ENCODE measurements around the gene SOWAHC.
"Not testable (repeated sequence)": the region's sequence is repeated elsewhere in the genome, so short reads cannot be mapped to it uniquely, and the experiment has no call there.

Gene SOWAHC

GRCh38 chr2:109609352-109610024 is 4.7 kb upstream of the SOWAHC start:
- no peaks in the 10 kb centered on the region for H3K36me3 Mint-ChIP-seq
- H3K27me3 Mint-ChIP-seq, result peaks cover 37% of the 10 kb centered on the region
- no peaks in the 10 kb centered on the region for H3K9me3 Mint-ChIP-seq (ENCODE audit: low read depth)
- no peak overlapping the region for H3K27ac Mint-ChIP-seq
- no peak overlapping the region for H3K4me3 Mint-ChIP-seq
- H3K4me1 Mint-ChIP-seq (ENCODE audit: low read depth), result peaks cover 10% of the 10 kb centered on the region

- Mint-ChIP-seq H3K36me3 (no peaks in the 10 kb centered on the region), H3K4me3 (no peak overlapping the region), H3K27me3 (peaks cover 45% of the 10 kb centered on the region), H3K9me3 (ENCODE audit: low read depth) (no peaks in the 10 kb centered on the region), H3K27ac (no peak overlapping the region), H3K4me1 (ENCODE audit: low read depth) (peaks cover 11% of the 10 kb centered on the region)
Measured at GRCh38 chr2:109611467-109612095, 2.6 kb upstream of the SOWAHC start.

DNA sequence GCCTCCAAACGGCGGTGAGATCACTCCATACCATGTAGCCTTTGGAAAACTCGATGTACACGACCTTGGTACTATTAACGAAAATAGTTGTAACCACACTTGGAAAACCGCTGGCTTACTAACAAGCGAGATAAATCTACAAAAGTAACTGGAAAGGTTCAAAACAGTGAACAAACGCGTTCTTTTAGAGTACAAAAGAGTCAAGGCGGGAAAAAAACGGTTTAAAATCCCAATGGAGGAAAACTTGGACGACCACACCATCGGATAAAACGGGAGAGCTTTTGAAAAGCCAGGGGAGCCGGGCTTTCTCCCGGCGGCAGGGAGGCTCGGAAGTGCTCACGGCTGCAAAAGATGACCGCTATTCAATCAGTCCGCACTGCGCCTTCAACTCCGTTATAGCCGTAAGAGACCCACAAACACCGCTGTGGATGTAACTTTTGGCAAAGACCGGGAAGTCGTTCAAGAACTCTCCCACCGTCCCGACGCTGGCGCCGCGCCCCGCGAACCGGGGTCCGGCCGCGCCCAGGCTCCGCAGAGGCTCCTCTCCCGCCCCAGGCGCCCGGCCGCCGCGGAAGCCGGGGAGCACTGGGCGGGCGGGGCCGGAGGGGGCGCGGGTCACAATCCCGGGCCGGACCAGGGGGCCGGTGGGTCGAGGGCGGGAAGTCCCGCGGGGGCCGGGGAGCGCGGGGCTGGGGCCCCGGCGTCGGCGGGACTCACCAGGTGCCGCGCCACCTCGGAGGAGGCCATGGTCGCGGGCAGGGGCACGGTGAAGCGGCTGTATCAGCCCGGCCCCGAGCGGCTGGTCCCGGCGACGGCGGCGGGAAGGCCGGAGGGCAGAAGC is 863 bp upstream of the SOWAHC start:
- peaks cover 11% of the 10 kb centered on the region for H3K4me1 Mint-ChIP-seq (ENCODE audit: low read depth)
- H3K9me3 Mint-ChIP-seq (ENCODE audit: low read depth), result no peaks in the 10 kb centered on the region
- no peaks in the 10 kb centered on the region for H3K36me3 Mint-ChIP-seq
- H3K27me3 Mint-ChIP-seq, result peaks cover 42% of the 10 kb centered on the region
- H3K4me3 Mint-ChIP-seq, result peak overlapping the region; percentile 82
- H3K27ac Mint-ChIP-seq, result no peak overlapping the region

GRCh38 chr2:109614715-109615636 is 812 bp downstream of the SOWAHC start:
- H3K27ac Mint-ChIP-seq, result no peak overlapping the region
- no peaks in the 10 kb centered on the region for H3K36me3 Mint-ChIP-seq
- no peaks in the 10 kb centered on the region for H3K9me3 Mint-ChIP-seq (ENCODE audit: low read depth)
- H3K27me3 Mint-ChIP-seq, result peaks cover 43% of the 10 kb centered on the region
- H3K4me1 Mint-ChIP-seq (ENCODE audit: low read depth), result peaks cover 6% of the 10 kb centered on the region
- H3K4me3 Mint-ChIP-seq, result no peak overlapping the region

- Mint-ChIP-seq H3K4me3 (peak overlapping the region; percentile 47), H3K36me3 (no peaks in the 10 kb centered on the region), H3K4me1 (ENCODE audit: low read depth) (peaks cover 6% of the 10 kb centered on the region), H3K27me3 (peaks cover 42% of the 10 kb centered on the region), H3K9me3 (ENCODE audit: low read depth) (no peaks in the 10 kb centered on the region), H3K27ac (no peak overlapping the region)
Measured at GRCh38 chr2:109615637-109616144, 1.5 kb downstream of the SOWAHC start.

DNA sequence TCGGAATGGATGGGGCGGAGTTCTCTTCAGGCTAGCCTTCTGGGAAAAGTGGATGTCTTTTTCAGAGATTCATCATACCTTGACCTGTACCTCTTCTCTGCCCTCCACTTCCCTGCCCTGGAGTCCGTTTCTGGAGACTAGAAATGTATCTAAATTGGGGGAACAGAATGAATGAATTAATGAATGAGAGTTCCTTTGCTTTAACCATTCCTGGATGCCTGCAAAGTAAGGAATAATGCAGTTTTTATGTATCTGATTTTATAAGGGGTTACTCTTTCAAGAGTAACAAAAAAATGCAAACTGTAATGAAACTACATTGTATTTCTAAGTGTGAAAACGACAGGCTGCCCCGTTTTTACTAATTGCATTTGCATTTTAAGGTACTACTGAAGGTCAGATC is 2.0 kb downstream of the SOWAHC start:
- Mint-ChIP-seq H3K27me3 (peaks cover 39% of the 10 kb centered on the region), H3K4me1 (ENCODE audit: low read depth) (peaks cover 6% of the 10 kb centered on the region), H3K36me3 (no peaks in the 10 kb centered on the region), H3K4me3 (peak overlapping the region; percentile 52), H3K27ac (peak overlapping the region; percentile 7), H3K9me3 (ENCODE audit: low read depth) (no peaks in the 10 kb centered on the region)

DNA sequence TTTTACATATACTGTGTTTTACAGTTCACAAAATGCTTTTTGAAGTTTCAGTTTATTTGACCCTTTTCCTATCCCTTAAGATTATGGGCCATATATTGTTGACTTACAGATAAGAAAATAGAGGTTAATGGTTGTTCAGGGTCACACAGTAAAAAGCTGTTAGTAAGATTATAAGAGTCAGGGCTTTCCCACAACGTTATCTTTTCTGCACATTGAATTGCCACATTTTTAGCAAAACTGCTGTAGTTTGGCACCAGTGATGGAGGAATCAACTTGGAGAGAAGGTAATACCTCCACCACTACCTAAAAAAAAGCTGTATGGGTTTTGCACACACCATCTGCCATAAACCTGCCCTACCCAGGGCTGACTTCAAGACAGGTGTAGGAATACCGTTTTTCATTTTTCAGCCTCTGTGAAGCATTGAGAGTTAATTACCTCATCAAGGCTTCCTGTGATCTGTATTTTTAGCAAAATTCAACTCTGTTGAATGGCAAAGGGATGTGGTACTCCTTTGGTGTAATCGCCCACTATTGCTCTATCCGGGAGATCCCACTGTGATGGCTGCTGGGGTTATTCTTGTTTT is 5.0 kb downstream of the SOWAHC start:
- Mint-ChIP-seq H3K27me3 (peaks cover 25% of the 10 kb centered on the region), H3K9me3 (ENCODE audit: low read depth) (no peaks in the 10 kb centered on the region), H3K4me1 (ENCODE audit: low read depth) (peaks cover 1% of the 10 kb centered on the region), H3K4me3 (no peak overlapping the region), H3K27ac (no peak overlapping the region), H3K36me3 (no peaks in the 10 kb centered on the region)

- no peak overlapping the region for H3K4me3 Mint-ChIP-seq
- H3K9me3 Mint-ChIP-seq (ENCODE audit: low read depth), result no peaks in the 10 kb centered on the region
- no peaks in the 10 kb centered on the region for H3K36me3 Mint-ChIP-seq
- H3K4me1 Mint-ChIP-seq (ENCODE audit: low read depth), result no peaks in the 10 kb centered on the region
- H3K27ac Mint-ChIP-seq, result no peak overlapping the region
- H3K27me3 Mint-ChIP-seq, result peaks cover 14% of the 10 kb centered on the region
Measured at GRCh38 chr2:109623297-109623696, 9.1 kb downstream of the SOWAHC start.

DNA sequence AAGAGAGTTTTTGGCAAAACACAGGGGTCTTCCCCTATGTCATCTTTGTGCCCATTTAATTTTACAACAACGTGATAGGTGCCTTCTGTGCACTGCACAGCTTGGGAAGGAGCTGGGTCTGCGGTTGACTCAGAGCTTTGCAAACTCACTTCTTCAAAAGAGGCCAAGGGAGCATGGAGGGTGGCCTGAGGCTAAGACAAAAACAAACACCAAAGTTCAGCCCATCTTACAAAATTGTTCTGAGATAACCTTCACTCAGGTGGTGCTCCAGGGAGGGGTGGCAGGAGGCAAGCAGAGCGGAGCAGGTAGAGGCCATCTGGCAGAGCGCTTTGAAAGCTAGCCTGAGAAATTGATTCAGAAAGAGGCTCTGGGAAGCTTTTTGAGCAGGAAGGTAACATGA is 9.8 kb downstream of the SOWAHC start:
- peaks cover 16% of the 10 kb centered on the region for H3K27me3 Mint-ChIP-seq

DNA sequence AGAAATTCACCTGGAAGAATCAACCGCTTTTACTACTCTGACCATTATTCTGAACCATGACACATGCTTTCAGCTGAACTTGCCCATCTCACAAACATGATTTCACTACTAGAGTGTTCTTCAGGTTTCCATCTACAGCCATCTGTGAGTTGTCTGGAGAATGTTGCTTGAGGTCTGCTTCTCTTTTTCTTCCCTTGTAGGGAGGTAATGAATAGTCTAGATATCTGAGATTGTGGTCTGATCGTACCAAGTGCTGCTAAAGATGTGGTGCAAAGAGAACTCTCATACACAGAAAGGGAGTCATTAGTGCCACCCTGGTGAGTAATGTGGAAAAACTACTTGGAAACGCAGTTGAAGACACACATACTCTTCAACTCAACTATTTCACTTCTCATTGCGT is 10.2 kb downstream of the SOWAHC start:
- Mint-ChIP-seq H3K9me3 (ENCODE audit: low read depth) (no peaks in the 10 kb centered on the region), H3K4me1 (ENCODE audit: low read depth) (no peaks in the 10 kb centered on the region), H3K36me3 (no peaks in the 10 kb centered on the region), H3K27me3 (peaks cover 13% of the 10 kb centered on the region), H3K4me3 (no peak overlapping the region), H3K27ac (no peak overlapping the region)

More for the DNA sequence above, 9.8 kb downstream of the SOWAHC start:
- Mint-ChIP-seq H3K27ac (no peak overlapping the region), H3K4me3 (no peak overlapping the region), H3K9me3 (ENCODE audit: low read depth) (no peaks in the 10 kb centered on the region), H3K4me1 (ENCODE audit: low read depth) (no peaks in the 10 kb centered on the region), H3K36me3 (no peaks in the 10 kb centered on the region)

DNA sequence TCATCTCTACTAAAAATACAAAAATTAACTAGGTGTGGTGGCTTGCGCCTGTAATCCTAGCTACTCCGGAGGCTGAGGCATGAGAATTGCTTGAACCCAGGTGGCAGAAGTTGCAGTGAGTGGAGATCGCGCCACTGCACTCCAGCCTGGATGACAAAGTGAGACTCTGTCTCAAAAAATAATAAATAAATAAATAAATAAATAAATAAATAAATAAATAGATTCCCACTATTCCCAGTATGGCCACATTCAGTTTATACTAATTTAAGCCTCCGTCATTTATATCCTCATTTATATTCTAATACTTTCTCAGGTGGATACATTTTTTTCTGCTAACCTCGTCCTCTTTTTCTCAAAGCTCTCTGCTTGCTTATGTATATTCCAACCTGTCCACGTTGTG is 14.2 kb downstream of the SOWAHC start:
- not testable (repeated sequence) for H3K27me3 Mint-ChIP-seq; H3K4me3 Mint-ChIP-seq; H3K9me3 Mint-ChIP-seq (ENCODE audit: low read depth); H3K36me3 Mint-ChIP-seq; H3K4me1 Mint-ChIP-seq (ENCODE audit: low read depth); H3K27ac Mint-ChIP-seq

- H3K27ac Mint-ChIP-seq, result no peak overlapping the region
- peaks cover 5% of the 10 kb centered on the region for H3K27me3 Mint-ChIP-seq
- H3K4me3 Mint-ChIP-seq, result no peak overlapping the region
- no peaks in the 10 kb centered on the region for H3K9me3 Mint-ChIP-seq (ENCODE audit: low read depth)
- no peaks in the 10 kb centered on the region for H3K4me1 Mint-ChIP-seq (ENCODE audit: low read depth)
- no peaks in the 10 kb centered on the region for H3K36me3 Mint-ChIP-seq
Measured at GRCh38 chr2:109629867-109630266, 15.7 kb downstream of the SOWAHC start.

- Mint-ChIP-seq H3K27me3 (peaks cover 5% of the 10 kb centered on the region), H3K9me3 (ENCODE audit: low read depth) (no peaks in the 10 kb centered on the region), H3K4me3 (no peak overlapping the region), H3K36me3 (no peaks in the 10 kb centered on the region), H3K27ac (no peak overlapping the region), H3K4me1 (ENCODE audit: low read depth) (no peaks in the 10 kb centered on the region)
Measured at GRCh38 chr2:109630441-109631430, 16.6 kb downstream of the SOWAHC start.
